Thyroid gland (tissue), 4 donors: ENCODE measurements around the gene C2orf92. TPM values are rescaled to one million over a fixed set of nuclear protein-coding genes. Genes with fewer than 3 reads are reported as not detected.

Experiments
- DNase-seq, 2 donors: peaks; one replicate each; pipeline ENCODE4 v3.0.0-alpha.2; 2019
- H3K27ac ChIP-seq, 3 donors: fragments of 200-600 bp; sonication (generic); 1 replicate in 2 of 3; 2 replicates in 1 of 3; pipeline ENCODE4 v1.5.1; 2016 to 2019; ENCODE audit warnings: mild to moderate bottlenecking in 1 of 3, moderate library complexity in 1 of 3
- H3K27me3 ChIP-seq: fragments of 200-600 bp; sonication (generic); one replicate; pipeline ENCODE4 v1.5.1; 2019
- H3K36me3 ChIP-seq, 2 donors: fragments of 200-600 bp; sonication (generic); one replicate each; pipeline ENCODE4 v1.5.1; 2016 to 2019
- H3K4me1 ChIP-seq, 2 donors: fragments of 200-600 bp; sonication (generic); one replicate each; pipeline ENCODE4 v1.5.1; 2017 to 2019
- H3K4me3 ChIP-seq, 3 donors: fragments of 200-600 bp; sonication (generic); replicated peaks in 1 of 3; 1 replicate in 2 of 3; 2 replicates in 1 of 3; pipeline ENCODE4 v1.5.1; 2016; ENCODE audit warnings: mild to moderate bottlenecking in 1 of 3
- H3K9me3 ChIP-seq: fragments of 200-600 bp; sonication (generic); one replicate; pipeline ENCODE4 v1.5.1; 2017
- CTCF ChIP-seq, 6 experiments: fragments of 200-600 bp in 3 of 6; fragments of 450-650 bp in 3 of 6; sonication (generic) in 3 of 6; IDR thresholded peaks; one replicate each; pipeline ENCODE4 v1.5.1; 2016 to 2019; ENCODE audit warnings: antibody characterized with exemption in 6 of 6, mild to moderate bottlenecking in 2 of 6, inconsistent platforms in 1 of 6, moderate library complexity in 1 of 6
- POLR2A ChIP-seq, 2 donors: fragments of 450-650 bp; IDR thresholded peaks; one replicate each; pipeline ENCODE4 v1.6.1; 2017; ENCODE audit warnings: antibody characterized with exemption in 2 of 2, mild to moderate bottlenecking in 2 of 2, moderate library complexity in 1 of 2
- whole genome bisulfite sequencing, 2 donors: methylation state at CpG; one replicate each; pipeline ENCODE4 v1.1.5; 2017; 5-methylcytosine and 5-hydroxymethylcytosine counted together
- intact Hi-C: fragments of 100-400 bp; cut with DNase I; formaldehyde crosslinking; loops from one replicate; pipeline ENCODE4 v1.15.1; 2023
- total RNA-seq, 4 donors: library from RNA; depleted of rRNA; stranded (reverse); fragments of >200 nt; gene quantifications; one replicate each; pipeline ENCODE4 v1.2.3, GENCODE V29; 2016

The C2orf92 gene
- total RNA-seq, 4 donors from 2014 or later: 9.8 to 36.5 (median 30.7) TPM

DNA sequence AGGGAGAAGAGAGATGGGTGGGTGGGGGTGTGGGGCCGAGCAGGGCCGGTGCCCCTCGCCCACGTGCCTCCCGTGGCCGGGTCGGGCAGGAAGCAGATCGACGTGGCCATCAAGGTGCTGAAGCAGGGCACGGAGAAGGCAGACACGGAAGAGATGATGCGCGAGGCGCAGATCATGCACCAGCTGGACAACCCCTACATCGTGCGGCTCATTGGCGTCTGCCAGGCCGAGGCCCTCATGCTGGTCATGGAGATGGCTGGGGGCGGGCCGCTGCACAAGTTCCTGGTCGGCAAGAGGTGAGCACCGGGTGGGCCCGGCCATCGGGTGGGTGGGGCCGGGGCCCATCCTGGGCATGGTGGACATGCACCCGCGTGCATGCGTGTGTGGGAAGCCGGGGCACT, 65.6 kb downstream of the C2orf92 start:
- DNase-seq: no peak
- intact Hi-C loops: no loop called here
- H3K4me1 ChIP-seq: no peaks in the 10 kb centered on the region
- TF ChIP-seq CTCF (IDR thresholded peaks at IDR 0.05): no peak
- no peak for TF ChIP-seq POLR2A (IDR thresholded peaks at IDR 0.05)
- H3K27ac ChIP-seq: no peak overlapping the region
- no peaks in the 10 kb centered on the region for H3K27me3 ChIP-seq
- no peaks in the 10 kb centered on the region for H3K9me3 ChIP-seq
- WGBS, 2 donors: 97 to 99% methylated on average over 25 to 26 of the region's 29 CpGs
- no peaks in the 10 kb centered on the region for H3K36me3 ChIP-seq
- H3K4me3 ChIP-seq: no peak overlapping the region

DNA sequence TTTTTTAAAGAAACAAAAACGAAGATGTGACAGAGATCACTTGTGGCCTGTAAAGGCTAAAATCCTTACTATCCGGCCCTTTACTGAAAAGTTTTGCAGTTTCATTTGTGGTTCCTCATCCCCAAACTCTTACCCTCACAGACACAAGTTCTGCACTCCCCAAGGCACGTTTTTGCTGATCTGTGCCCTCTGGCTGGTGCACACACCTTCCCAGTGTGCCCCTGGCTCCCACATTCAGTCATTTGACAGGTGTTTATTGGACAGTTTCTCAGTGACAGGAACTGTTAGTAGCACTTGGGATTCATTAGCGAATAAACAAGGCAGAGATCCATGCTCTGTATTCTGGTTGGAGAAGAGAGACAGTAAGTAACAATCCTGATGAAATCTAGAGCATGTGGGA, 66.7 kb downstream of the C2orf92 start:
- WGBS, 2 donors: 72 to 76% methylated on average over 4 of the region's 4 CpGs
- Histone ChIP-seq H3K4me1 (no peaks in the 10 kb centered on the region), H3K27ac (no peak overlapping the region), H3K4me3 (no peak overlapping the region), H3K27me3 (no peaks in the 10 kb centered on the region), H3K36me3 (no peaks in the 10 kb centered on the region), H3K9me3 (no peaks in the 10 kb centered on the region)
- intact Hi-C loops: no loop called here
- DNase-seq: no peak
- TF ChIP-seq CTCF (IDR thresholded peaks at IDR 0.05) (no peak), POLR2A (IDR thresholded peaks at IDR 0.05) (no peak)

GRCh38 chr2:97736608-97737330, 67.3 kb downstream of the C2orf92 start:
- no peak overlapping the region for H3K4me3 ChIP-seq
- no peak overlapping the region for H3K27ac ChIP-seq
- intact Hi-C loops: no loop called here
- H3K27me3 ChIP-seq: no peaks in the 10 kb centered on the region
- no peak for DNase-seq
- no peaks in the 10 kb centered on the region for H3K4me1 ChIP-seq
- no peaks in the 10 kb centered on the region for H3K36me3 ChIP-seq
- whole genome bisulfite sequencing, 2 donors: 85% methylated on average over 19 to 20 of the region's 20 CpGs
- no peak for TF ChIP-seq CTCF (IDR thresholded peaks at IDR 0.05)
- no peak for TF ChIP-seq POLR2A (IDR thresholded peaks at IDR 0.05)
- H3K9me3 ChIP-seq: no peaks in the 10 kb centered on the region

GRCh38 chr2:97737421-97738178, 68.1 kb downstream of the C2orf92 start:
- TF ChIP-seq CTCF (IDR thresholded peaks at IDR 0.05) (no peak), POLR2A (IDR thresholded peaks at IDR 0.05) (no peak)
- no peak for DNase-seq
- Histone ChIP-seq H3K4me3 (no peak overlapping the region), H3K9me3 (no peaks in the 10 kb centered on the region), H3K36me3 (no peaks in the 10 kb centered on the region), H3K27ac (no peak overlapping the region), H3K27me3 (no peaks in the 10 kb centered on the region), H3K4me1 (no peaks in the 10 kb centered on the region)
- 86 to 93% methylated on average over 26 to 27 of the region's 32 CpGs for WGBS, 2 donors
- intact Hi-C loops: no loop called here
